NCI-H1105 (cell line): ENCODE measurements around the gene ABCF3.

Experiments used
- DNase-seq: peaks from one replicate; lab custom pipeline; 2025; lab: John Stamatoyannopoulos, UW

The ABCF3 gene

GRCh38 chr3:184185461-184186183 lies 377 bp upstream of the ABCF3 start:
- peak; percentile 100 for DNase-seq

- no peak for DNase-seq
These were observed 856 bp downstream of the ABCF3 start for GRCh38 chr3:184186902-184187207.

- DNase-seq, result no peak
These were observed 2.1 kb downstream of the ABCF3 start for GRCh38 chr3:184188080-184188479.

GRCh38 chr3:184189421-184189820 lies 3.4 kb downstream of the ABCF3 start:
- no peak for DNase-seq

- DNase-seq, result no peak
These were observed 6.9 kb downstream of the ABCF3 start for GRCh38 chr3:184192889-184193288.

GRCh38 chr3:184193991-184194539 lies 8.1 kb downstream of the ABCF3 start:
- no peak for DNase-seq

- DNase-seq, result no peak
These were observed 10.5 kb downstream of the ABCF3 start for GRCh38 chr3:184196536-184196935.

- DNase-seq, result no peak
These were observed 12.5 kb downstream of the ABCF3 start for GRCh38 chr3:184198509-184198908.

GRCh38 chr3:184200825-184201224 lies 14.8 kb downstream of the ABCF3 start:
- DNase-seq, result no peak

- DNase-seq, result no peak
These were observed 17.5 kb downstream of the ABCF3 start for GRCh38 chr3:184203526-184203925.

- DNase-seq, result no peak
These were observed 23.3 kb downstream of the ABCF3 start for GRCh38 chr3:184209146-184209923.

- DNase-seq, result no peak
These were observed 25.3 kb downstream of the ABCF3 start for GRCh38 chr3:184211297-184211696.

GRCh38 chr3:184211718-184212117 lies 25.7 kb downstream of the ABCF3 start:
- no peak for DNase-seq

- no peak for DNase-seq
These were observed 32.8 kb downstream of the ABCF3 start for GRCh38 chr3:184218814-184219213.

- DNase-seq, result no peak
These were observed 36.5 kb downstream of the ABCF3 start for GRCh38 chr3:184222521-184222920.

GRCh38 chr3:184223946-184224345 lies 37.9 kb downstream of the ABCF3 start:
- no peak for DNase-seq

GRCh38 chr3:184227481-184227935 lies 41.5 kb downstream of the ABCF3 start:
- peak; percentile 52 for DNase-seq

- no peak for DNase-seq
These were observed 42.6 kb downstream of the ABCF3 start for GRCh38 chr3:184228376-184229137.

- DNase-seq, result peak; percentile 79
These were observed 43.5 kb downstream of the ABCF3 start, which contains the start of gene VWA5B2 for GRCh38 chr3:184229394-184230080. TSS of gene VWA5B2 (plus strand) at chr3:184229585. CDS start at chr3:184230529, 944 bp downstream.

- peak; percentile 28 for DNase-seq
These were observed 44.1 kb downstream of the ABCF3 start for GRCh38 chr3:184230081-184230602.
